ENCODE measurements around the gene KLHL15.
A peak's percentile ranks its signal among the peaks of the same experiment; 100 is the strongest.

KLHL15 gene

GRCh38 chrX:23964191-23964590 is 62.8 kb downstream of the KLHL15 start:
- in situ Hi-C loops (cut with HindIII; ENCODE audit: low pct_unique_long_range_greater_than_20kb, low sequenced_read_pairs): no loop called here
- no peak for DNase-seq (ENCODE audit: low read depth in 1 of 2, low spot score in 1 of 2)
- TF ChIP-seq JUND (IDR thresholded peaks at IDR 0.05; ENCODE audit: low read depth): no peak

- DNase-seq (ENCODE audit: low read depth in 1 of 2, low spot score in 1 of 2): no peak
- in situ Hi-C loops (cut with HindIII; ENCODE audit: low pct_unique_long_range_greater_than_20kb, low sequenced_read_pairs): no loop called here
- no peak for TF ChIP-seq JUND (IDR thresholded peaks at IDR 0.05; ENCODE audit: low read depth)
Measured at GRCh38 chrX:23959781-23960180, 67.2 kb downstream of the KLHL15 start.

GRCh38 chrX:23954396-23954795 is 72.6 kb downstream of the KLHL15 start:
- DNase-seq (ENCODE audit: low read depth in 1 of 2, low spot score in 1 of 2): no peak
- TF ChIP-seq JUND (IDR thresholded peaks at IDR 0.05; ENCODE audit: low read depth): no peak
- in situ Hi-C loops (cut with HindIII; ENCODE audit: low pct_unique_long_range_greater_than_20kb, low sequenced_read_pairs): no loop called here

- TF ChIP-seq JUND (IDR thresholded peaks at IDR 0.05; ENCODE audit: low read depth): no peak
- in situ Hi-C loops (cut with HindIII; ENCODE audit: low pct_unique_long_range_greater_than_20kb, low sequenced_read_pairs): no loop called here
- no peak for DNase-seq (ENCODE audit: low read depth in 1 of 2, low spot score in 1 of 2)
Measured at GRCh38 chrX:23953908-23954269, 73.1 kb downstream of the KLHL15 start.

DNA sequence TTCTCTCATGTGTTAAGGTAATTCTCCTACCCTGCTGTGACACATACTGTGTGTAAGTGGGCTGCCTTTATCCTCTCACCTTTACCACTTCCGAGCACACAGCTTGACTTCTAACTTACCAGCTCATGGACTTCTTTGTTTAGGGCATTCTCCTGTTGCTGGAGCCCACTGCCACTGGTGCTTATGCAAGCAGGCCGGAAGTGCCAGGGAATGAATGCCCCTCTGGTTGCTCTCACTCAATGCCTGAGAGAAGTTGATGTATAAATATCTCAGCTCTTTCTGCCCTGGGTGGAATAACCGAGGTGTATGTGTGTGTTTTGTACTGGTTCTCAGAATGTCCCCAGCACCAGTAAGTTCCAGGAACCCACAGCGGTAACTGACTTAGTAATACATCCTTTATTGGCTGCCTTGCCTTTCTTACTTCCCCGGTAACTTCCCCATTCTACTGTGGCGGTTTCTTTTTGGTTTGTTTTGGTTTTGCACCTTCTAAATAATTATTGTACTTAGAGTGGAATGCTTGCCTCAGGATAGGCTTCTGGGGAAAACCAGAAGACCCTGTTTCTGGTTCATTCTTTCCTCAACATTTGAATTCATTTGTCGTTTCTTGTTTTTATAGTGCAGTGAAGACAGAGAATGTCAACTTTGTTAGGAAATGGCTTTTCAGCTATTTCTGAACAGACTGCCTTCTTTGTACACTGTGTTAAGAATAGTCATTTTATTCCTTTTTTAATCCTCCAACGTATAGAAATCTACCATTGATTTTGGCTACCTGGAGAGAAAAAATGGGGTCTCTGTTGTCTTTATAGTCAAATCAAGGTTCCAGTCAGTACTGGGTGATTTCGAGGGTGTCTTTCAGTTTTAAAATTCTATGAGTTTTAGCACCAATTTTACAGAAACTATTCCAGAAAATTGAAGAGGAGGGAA is 73.7 kb downstream of the KLHL15 start:
- peak; percentile 13 to 43 for DNase-seq (ENCODE audit: low read depth in 1 of 2, low spot score in 1 of 2)
- in situ Hi-C loops (cut with HindIII; ENCODE audit: low pct_unique_long_range_greater_than_20kb, low sequenced_read_pairs): no loop called here
- no peak for TF ChIP-seq JUND (IDR thresholded peaks at IDR 0.05; ENCODE audit: low read depth)

DNA sequence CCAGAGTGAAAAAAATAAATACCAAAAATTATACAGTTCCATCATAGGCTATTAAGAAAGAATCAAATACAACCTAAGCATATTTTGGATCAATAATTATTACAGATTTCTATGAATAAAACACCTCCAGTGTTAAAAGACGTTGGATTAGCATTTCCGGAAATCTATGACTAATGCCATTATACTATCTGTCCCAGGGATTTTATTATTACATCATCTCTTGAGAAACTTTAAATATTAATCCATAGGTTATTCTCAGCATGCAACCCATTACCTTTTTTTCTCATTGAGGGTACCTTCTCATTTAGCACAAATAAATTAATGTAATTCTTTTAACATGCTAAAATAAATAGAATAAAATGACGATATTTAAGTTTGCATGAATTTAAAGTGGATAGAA is 74.6 kb downstream of the KLHL15 start:
- DNase-seq (ENCODE audit: low read depth in 1 of 2, low spot score in 1 of 2): no peak
- in situ Hi-C loops (cut with HindIII; ENCODE audit: low pct_unique_long_range_greater_than_20kb, low sequenced_read_pairs): no loop called here
- no peak for TF ChIP-seq JUND (IDR thresholded peaks at IDR 0.05; ENCODE audit: low read depth)

GRCh38 chrX:23945206-23945605 is 81.8 kb downstream of the KLHL15 start:
- in situ Hi-C loops (cut with HindIII; ENCODE audit: low pct_unique_long_range_greater_than_20kb, low sequenced_read_pairs): no loop called here
- no peak for TF ChIP-seq JUND (IDR thresholded peaks at IDR 0.05; ENCODE audit: low read depth)
- DNase-seq (ENCODE audit: low read depth in 1 of 2, low spot score in 1 of 2): no peak

DNA sequence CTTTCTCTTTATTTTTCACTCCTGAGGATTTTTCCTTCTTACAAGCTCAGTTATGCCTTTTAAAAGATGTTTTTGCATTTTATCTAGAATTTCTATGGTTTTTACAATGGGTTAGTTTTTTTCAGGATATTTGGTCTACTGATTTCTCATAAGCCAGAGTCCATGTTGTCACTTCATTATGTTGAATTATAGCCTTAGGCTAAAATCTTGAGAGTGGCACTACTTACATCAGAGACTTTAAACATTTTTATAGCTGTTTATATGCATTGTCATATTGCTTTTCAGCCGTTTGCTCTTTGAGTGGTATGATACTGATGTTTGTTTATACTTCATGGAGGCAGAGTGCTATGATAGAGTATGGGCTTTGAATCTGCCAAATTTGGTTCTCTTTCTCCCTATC is 82.8 kb downstream of the KLHL15 start:
- in situ Hi-C loops (cut with HindIII; ENCODE audit: low pct_unique_long_range_greater_than_20kb, low sequenced_read_pairs): no loop called here
- no peak for DNase-seq (ENCODE audit: low read depth in 1 of 2, low spot score in 1 of 2)
- no peak for TF ChIP-seq JUND (IDR thresholded peaks at IDR 0.05; ENCODE audit: low read depth)

DNA sequence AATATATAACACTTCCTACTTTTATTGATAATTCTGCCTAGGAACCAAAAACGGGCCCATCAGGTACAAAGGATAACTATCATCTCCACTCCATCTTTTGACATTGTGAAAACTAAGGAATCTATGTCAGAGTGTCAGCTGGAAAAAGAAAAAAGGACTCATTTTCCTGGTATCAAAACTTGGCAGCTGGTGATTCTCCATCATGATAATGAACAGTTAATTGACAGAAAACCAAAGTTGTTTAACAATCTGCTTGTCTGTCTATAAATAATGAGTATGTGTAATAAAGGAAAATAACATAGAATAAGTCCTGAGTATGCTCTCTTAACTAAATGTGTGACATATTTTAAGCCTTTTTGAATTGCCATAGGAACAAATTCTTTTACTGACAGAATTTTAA is 87.8 kb downstream of the KLHL15 start:
- in situ Hi-C loops (cut with HindIII; ENCODE audit: low pct_unique_long_range_greater_than_20kb, low sequenced_read_pairs): no loop called here
- no peak for DNase-seq (ENCODE audit: low read depth in 1 of 2, low spot score in 1 of 2)
- no peak for TF ChIP-seq JUND (IDR thresholded peaks at IDR 0.05; ENCODE audit: low read depth)

DNA sequence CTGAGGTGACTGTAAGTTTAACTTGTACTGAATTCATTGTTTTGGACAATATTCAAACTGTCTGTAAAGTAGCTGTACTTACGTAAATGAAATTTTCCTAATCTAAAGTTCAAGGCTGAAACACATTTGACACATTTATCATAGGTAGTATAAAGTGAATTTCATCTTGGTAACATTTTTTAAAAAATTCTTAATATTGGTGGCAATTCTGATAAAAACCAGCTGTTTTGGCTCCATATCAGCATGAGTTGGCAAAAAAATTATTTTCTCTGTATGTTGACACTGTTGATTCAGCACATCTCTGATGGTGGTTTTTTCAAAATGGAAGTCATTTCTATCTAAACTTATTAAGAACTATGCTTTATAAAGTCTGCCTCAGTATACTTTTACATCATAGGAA is 88.3 kb downstream of the KLHL15 start:
- no peak for DNase-seq (ENCODE audit: low read depth in 1 of 2, low spot score in 1 of 2)

DNA sequence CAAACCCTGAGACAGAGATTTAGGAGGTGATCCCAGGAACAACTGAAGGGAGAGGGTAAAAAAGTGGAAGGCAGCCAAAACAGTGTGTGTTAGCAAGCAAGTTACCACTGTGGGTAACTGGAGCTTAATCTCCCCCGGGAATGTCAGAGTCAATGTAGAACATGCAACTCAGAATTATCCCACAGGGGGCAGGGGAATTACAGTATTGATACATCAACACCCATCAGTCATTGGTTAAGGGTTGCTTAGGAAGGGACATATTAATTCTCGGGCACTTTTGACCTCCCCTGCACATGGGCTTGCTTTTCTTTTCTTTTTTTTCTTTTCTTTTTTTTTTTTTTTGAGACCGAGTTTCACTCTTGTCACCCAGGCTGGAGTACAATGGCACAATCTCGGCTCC is 89.9 kb downstream of the KLHL15 start:
- no peak for DNase-seq (ENCODE audit: low read depth in 1 of 2, low spot score in 1 of 2)
- in situ Hi-C loops (cut with HindIII; ENCODE audit: low pct_unique_long_range_greater_than_20kb, low sequenced_read_pairs): no loop called here
- TF ChIP-seq JUND (IDR thresholded peaks at IDR 0.05; ENCODE audit: low read depth): no peak

More for the DNA sequence above, 88.3 kb downstream of the KLHL15 start:
- in situ Hi-C loops (cut with HindIII; ENCODE audit: low pct_unique_long_range_greater_than_20kb, low sequenced_read_pairs): no loop called here
- TF ChIP-seq JUND (IDR thresholded peaks at IDR 0.05; ENCODE audit: low read depth): no peak

- in situ Hi-C loops (cut with HindIII; ENCODE audit: low pct_unique_long_range_greater_than_20kb, low sequenced_read_pairs): no loop called here
- no peak for TF ChIP-seq JUND (IDR thresholded peaks at IDR 0.05; ENCODE audit: low read depth)
- no peak for DNase-seq (ENCODE audit: low read depth in 1 of 2, low spot score in 1 of 2)
Measured at GRCh38 chrX:23936180-23936579, 90.8 kb downstream of the KLHL15 start.

DNA sequence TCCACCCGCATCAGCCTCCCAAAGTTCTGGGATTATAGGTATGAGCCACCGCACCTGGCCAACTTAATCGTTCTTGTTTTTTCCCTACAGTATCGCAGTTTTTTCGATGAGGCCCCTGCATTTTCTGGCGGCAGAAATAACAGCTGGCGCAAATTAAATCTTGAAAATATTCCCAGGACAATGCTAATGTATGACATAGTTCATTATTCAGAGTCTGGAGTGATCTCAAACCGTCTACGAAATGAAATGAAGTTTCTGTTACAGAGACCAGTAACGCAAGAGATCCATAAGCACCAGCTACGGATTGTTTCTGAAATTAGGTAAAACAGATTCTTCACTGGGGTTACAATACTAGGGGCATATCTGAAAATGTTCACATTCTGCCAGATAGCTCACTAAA is 91.9 kb downstream of the KLHL15 start:
- TF ChIP-seq JUND (IDR thresholded peaks at IDR 0.05; ENCODE audit: low read depth): no peak
- in situ Hi-C loops (cut with HindIII; ENCODE audit: low pct_unique_long_range_greater_than_20kb, low sequenced_read_pairs): no loop called here
- no peak for DNase-seq (ENCODE audit: low read depth in 1 of 2, low spot score in 1 of 2)

All from T47D (cell line).